MCF 10A (cell line): ENCODE results near the gene JPH3. TPM values are rescaled to one million over a fixed set of nuclear protein-coding genes. Genes with fewer than 3 reads are reported as not detected.

Experiments used
- BruUV-seq: library from RNA; stranded (reverse); fragments of 400-500 nt; replicated peaks from 2 replicates; lab custom pipeline; 2021; lab: Mats Ljungman, UMichigan
- CTCF ChIA-PET: fragments of 300-600 bp; sonication (Branson Sonifier 250); formaldehyde crosslinking; extraction: SDS; loops from one replicate; lab custom pipeline; 2021; ENCODE audit warnings: antibody characterized with exemption, inconsistent platforms; lab: Yijun Ruan, JAX
- POLR2A ChIA-PET: fragments of 300-600, 350-650 bp; sonication (Branson Sonifier 250); formaldehyde crosslinking; extraction: SDS; loops from one replicate; lab custom pipeline; 2020; ENCODE audit warnings: antibody characterized with exemption, inconsistent platforms; lab: Yijun Ruan, JAX
- DNase-seq: peaks from one replicate; pipeline ENCODE4 v3.0.0-alpha.2; 2018; ENCODE audit not compliant: unreplicated experiment
- H3K27ac Mint-ChIP-seq: one replicate; pipeline ENCODE4 v1.8.0; 2022; ENCODE audit warnings: mild to moderate bottlenecking, low read depth, mixed read lengths; ENCODE audit not compliant: unreplicated experiment
- H3K27me3 Mint-ChIP-seq: one replicate; pipeline ENCODE4 v1.8.0; 2022; ENCODE audit warnings: mixed read lengths; ENCODE audit not compliant: insufficient read depth, unreplicated experiment
- H3K36me3 Mint-ChIP-seq: one replicate; pipeline ENCODE4 v1.8.0; 2022; ENCODE audit warnings: mild to moderate bottlenecking, moderate library complexity, mixed read lengths; ENCODE audit not compliant: insufficient read depth, unreplicated experiment
- H3K4me1 Mint-ChIP-seq: one replicate; pipeline ENCODE4 v1.8.0; 2022; ENCODE audit warnings: mixed read lengths; ENCODE audit not compliant: insufficient read depth, unreplicated experiment
- H3K4me3 Mint-ChIP-seq: one replicate; pipeline ENCODE4 v1.8.0; 2022; ENCODE audit warnings: mild to moderate bottlenecking, moderate library complexity, mixed read lengths; ENCODE audit not compliant: unreplicated experiment
- H3K9me3 Mint-ChIP-seq: one replicate; pipeline ENCODE4 v1.8.0; 2022; ENCODE audit warnings: mixed read lengths; ENCODE audit not compliant: unreplicated experiment
- intact Hi-C: fragments of 100-400 bp; cut with micrococcal nuclease; formaldehyde crosslinking; loops from 2 replicates; pipeline ENCODE4 v1.14.1; 2022
- total RNA-seq: library from RNA; stranded (reverse); gene quantifications from 2 replicates; pipeline ENCODE4 v1.2.3, GENCODE V29; 2022
- TF ChIP-seq, protein P1 (sequence below): fragments of 200-600 bp; IDR thresholded peaks from one replicate; pipeline ENCODE4 v1.8.0; 2022; ENCODE audit warnings: antibody characterized with exemption, mild to moderate bottlenecking; ENCODE audit not compliant: unreplicated experiment

Gene JPH3
- total RNA-seq, 1 experiment from 2014 or later = not detected

DNA sequence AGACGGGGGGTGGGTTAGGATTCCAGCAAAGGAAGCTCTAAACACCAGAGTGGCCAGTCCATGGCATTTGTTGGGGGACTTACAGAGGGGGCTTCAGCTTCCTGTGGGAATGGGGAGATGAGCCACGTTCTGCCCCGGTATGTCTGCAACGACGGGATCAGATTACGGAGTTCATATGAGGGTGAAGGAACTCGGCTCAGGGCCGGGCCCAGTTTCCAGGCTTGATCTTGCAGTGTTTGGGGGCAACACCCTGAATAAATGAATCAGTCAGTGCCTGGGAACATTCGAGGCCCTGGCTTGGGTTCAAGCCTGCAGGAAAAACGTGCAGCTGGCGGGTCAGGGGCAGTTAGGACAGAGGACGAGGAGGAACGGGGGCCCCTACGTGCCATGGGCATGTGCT, 54.0 kb downstream of the JPH3 start:
- TF ChIP-seq, protein P1, sequence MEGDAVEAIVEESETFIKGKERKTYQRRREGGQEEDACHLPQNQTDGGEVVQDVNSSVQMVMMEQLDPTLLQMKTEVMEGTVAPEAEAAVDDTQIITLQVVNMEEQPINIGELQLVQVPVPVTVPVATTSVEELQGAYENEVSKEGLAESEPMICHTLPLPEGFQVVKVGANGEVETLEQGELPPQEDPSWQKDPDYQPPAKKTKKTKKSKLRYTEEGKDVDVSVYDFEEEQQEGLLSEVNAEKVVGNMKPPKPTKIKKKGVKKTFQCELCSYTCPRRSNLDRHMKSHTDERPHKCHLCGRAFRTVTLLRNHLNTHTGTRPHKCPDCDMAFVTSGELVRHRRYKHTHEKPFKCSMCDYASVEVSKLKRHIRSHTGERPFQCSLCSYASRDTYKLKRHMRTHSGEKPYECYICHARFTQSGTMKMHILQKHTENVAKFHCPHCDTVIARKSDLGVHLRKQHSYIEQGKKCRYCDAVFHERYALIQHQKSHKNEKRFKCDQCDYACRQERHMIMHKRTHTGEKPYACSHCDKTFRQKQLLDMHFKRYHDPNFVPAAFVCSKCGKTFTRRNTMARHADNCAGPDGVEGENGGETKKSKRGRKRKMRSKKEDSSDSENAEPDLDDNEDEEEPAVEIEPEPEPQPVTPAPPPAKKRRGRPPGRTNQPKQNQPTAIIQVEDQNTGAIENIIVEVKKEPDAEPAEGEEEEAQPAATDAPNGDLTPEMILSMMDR = no peak
- no TSS peak for BruUV-seq
- Mint-ChIP-seq H3K4me3 (no peak overlapping the region), H3K27me3 (peaks cover 44% of the 10 kb centered on the region), H3K4me1 (no peaks in the 10 kb centered on the region), H3K9me3 (no peaks in the 10 kb centered on the region), H3K36me3 (no peaks in the 10 kb centered on the region), H3K27ac (no peak overlapping the region)
- CTCF ChIA-PET = interaction anchor here (0.6 to 0.7 kb wide), 2 partner anchors 20 to 113 kb away, joined by 3 read pairs; no protein-coding TSS in a partner anchor
- intact Hi-C loops = no loop called here
- POLR2A ChIA-PET = no interaction called here
- DNase-seq = no peak

DNA sequence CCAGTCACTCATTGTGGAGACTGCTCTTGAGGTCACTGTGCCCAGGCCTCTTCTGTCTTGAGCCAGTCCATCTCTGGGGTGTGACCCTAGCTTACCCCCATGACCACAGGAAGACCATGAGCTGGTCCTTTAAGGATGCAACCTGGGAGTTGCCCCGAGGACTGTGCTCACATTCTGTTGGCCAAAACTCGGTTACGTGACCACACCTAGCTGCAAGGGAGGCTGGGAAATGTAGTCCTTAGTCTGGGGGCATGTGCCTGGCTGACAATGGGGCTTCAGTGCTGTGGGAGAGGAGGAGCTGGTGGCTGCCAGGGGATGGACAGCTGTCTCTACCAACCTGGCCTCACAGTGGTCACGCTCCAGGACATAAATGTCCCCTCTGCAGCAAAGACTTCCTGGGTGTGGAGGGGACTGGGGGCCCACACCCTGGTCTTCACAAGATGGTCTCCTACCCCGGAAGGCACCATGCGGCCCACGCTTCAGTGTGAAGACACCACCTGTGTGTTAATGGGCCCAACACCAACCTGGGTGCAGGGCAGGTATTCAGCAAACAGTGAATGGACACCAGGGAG, 55.4 kb downstream of the JPH3 start:
- H3K4me3 Mint-ChIP-seq = no peak overlapping the region
- ChIA-PET POLR2A (no interaction called here), CTCF (no interaction called here)
- H3K36me3 Mint-ChIP-seq = no peaks in the 10 kb centered on the region
- no TSS peak for BruUV-seq
- H3K27me3 Mint-ChIP-seq = peaks cover 41% of the 10 kb centered on the region
- H3K27ac Mint-ChIP-seq = no peak overlapping the region
- TF ChIP-seq, protein P1 = no peak
- no peaks in the 10 kb centered on the region for H3K9me3 Mint-ChIP-seq
- intact Hi-C loops = no loop called here
- peak; percentile 65 for DNase-seq
- H3K4me1 Mint-ChIP-seq = no peaks in the 10 kb centered on the region

DNA sequence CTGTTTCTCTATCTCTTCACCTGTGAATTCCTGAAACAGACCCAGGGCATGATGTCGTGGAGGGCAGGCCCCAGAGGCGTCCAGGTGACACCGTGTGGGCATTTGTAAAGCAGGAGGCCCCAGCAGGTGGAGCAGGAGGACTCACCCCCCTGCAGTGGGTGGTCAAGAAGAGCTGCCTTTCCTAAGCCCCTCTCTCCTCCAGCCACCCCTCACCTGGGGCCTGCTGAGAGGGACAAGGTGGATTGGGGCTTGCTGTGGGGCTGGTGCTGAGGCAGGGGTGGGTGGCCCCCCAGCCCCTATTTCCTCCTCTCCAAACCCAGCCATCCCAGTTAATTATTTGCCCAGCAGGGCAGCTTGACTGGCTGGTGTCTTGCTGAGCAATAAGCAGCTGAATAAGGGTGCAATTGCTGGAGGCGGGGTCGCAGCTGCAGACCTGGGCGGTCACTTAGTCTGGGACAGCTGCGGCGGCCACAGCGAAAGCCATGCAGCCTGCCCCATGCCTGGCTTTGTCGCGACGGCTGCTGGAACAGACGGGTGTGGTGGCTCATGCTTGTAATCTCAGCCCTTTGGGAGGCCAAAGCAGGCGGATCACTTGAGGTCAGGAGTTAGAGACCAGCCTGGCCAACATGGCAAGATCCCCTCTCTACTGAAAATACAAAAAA, 56.4 kb downstream of the JPH3 start:
- no peaks in the 10 kb centered on the region for H3K4me1 Mint-ChIP-seq
- CTCF ChIA-PET = no interaction called here
- no peaks in the 10 kb centered on the region for H3K36me3 Mint-ChIP-seq
- POLR2A ChIA-PET = no interaction called here
- BruUV-seq = no TSS peak
- H3K4me3 Mint-ChIP-seq = no peak overlapping the region
- intact Hi-C loops = no loop called here
- TF ChIP-seq, protein P1 = no peak
- H3K27ac Mint-ChIP-seq = no peak overlapping the region
- H3K9me3 Mint-ChIP-seq = no peaks in the 10 kb centered on the region
- DNase-seq = no peak
- H3K27me3 Mint-ChIP-seq = peaks cover 41% of the 10 kb centered on the region

DNA sequence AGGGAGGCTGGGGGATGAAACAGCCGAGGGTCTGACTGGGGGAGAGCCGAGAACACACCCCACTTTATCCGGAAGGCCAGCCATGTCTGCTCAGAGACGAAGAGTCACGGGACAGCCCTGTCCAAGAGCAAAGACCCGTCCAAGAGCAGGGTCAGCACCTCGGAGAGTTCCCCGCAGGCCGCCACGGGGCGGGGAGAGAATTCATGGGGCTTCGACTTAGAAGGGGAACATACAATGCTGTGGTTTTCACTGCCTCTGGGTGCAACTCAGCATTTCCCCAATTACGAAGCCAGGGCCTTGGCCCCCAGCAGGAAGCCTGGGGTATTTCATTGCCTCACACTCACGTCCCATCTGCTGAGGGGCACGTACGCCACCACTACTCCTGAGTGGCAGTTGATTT, 59.3 kb downstream of the JPH3 start:
- DNase-seq = peak; percentile 18
- CTCF ChIA-PET = no interaction called here
- Mint-ChIP-seq H3K4me1 (no peaks in the 10 kb centered on the region), H3K4me3 (no peak overlapping the region), H3K27me3 (peaks cover 31% of the 10 kb centered on the region), H3K36me3 (no peaks in the 10 kb centered on the region), H3K27ac (no peak overlapping the region), H3K9me3 (no peaks in the 10 kb centered on the region)
- intact Hi-C loops = no loop called here
- TF ChIP-seq, protein P1 = no peak
- POLR2A ChIA-PET = no interaction called here
- BruUV-seq = no TSS peak
